HUES6 (cell line): ENCODE data around the gene APCDD1.
"Not testable (repeated sequence)": the region's sequence is repeated elsewhere in the genome, so short reads cannot be mapped to it uniquely, and the experiment has no call there.

Experiments used
- H3K27ac ChIP-seq: 2 replicates; pipeline ENCODE4 v1.7.0; 2013; ENCODE audit warnings: low read depth, mild to moderate bottlenecking, low read length, inconsistent platforms
- H3K27me3 ChIP-seq: 2 replicates; pipeline ENCODE4 v1.6.1; 2013; ENCODE audit warnings: low read length; ENCODE audit not compliant: control insufficient read depth, insufficient read depth
- H3K36me3 ChIP-seq: 2 replicates; pipeline ENCODE4 v1.6.1; 2013; ENCODE audit warnings: low read length; ENCODE audit not compliant: control insufficient read depth, insufficient read depth
- H3K4me1 ChIP-seq: 2 replicates; pipeline ENCODE4 v1.6.1; 2013; ENCODE audit warnings: low read length; ENCODE audit not compliant: control insufficient read depth, insufficient read depth
- H3K4me3 ChIP-seq: 2 replicates; pipeline ENCODE4 v1.5.1; 2013; ENCODE audit warnings: low read depth, low read length
- H3K9ac ChIP-seq: one replicate; pipeline ENCODE4 v1.6.1; 2013; ENCODE audit warnings: mild to moderate bottlenecking, low read length
- H3K9me3 ChIP-seq: 2 replicates; pipeline ENCODE4 v1.6.1; 2013; ENCODE audit warnings: low read depth, low read length; ENCODE audit not compliant: control insufficient read depth, insufficient read depth

APCDD1 gene

DNA sequence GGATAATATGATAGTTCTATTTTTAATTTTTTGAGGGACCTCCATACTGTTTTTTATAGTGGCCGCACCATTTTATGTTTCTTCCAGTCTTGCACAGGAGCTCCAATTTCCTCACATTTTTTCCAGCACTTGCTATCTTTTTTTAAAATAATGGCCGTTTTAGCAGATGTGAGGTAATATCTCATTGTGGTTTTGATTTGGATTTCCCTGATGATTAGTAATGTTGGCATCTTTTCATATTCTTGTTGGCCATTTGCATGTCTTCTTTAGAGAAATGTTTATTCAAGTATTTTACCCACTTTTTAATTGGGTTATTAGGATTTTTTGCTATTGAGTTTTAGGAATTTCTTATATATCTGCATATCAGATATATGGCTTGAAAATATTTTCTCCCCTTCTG lies 41.5 kb downstream of the APCDD1 start:
- Histone ChIP-seq H3K9ac (no peak overlapping the region), H3K4me3 (no peak overlapping the region), H3K4me1 (no peaks in the 10 kb centered on the region), H3K36me3 (no peaks in the 10 kb centered on the region), H3K27ac (no peak overlapping the region), H3K9me3 (no peaks in the 10 kb centered on the region), H3K27me3 (no peaks in the 10 kb centered on the region)

DNA sequence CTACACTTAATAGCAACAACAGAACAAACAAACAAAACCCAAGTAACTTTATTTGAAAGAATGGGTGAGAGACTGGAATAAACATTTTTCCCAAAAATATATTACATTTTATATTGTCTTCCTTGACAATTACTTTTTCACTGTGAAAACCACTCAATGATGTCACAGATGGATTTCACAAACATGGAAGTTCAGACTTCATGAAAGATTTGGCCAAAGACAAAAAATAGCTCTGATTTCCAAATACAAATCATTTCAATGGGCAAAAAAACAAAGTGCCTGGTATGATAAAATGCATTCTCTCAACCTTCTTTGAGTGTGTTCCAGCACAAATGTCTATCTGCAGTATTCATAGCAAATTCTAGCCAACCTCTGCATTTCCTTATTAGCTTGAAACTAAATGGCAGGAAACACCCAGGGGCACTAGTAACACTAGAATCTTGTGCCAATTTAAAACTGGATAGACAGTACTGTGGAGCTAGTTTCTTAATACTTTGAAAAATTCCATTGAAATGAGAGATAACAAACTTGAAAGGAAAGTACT lies 42.8 kb downstream of the APCDD1 start:
- no peak overlapping the region for H3K27ac ChIP-seq
- H3K4me1 ChIP-seq = no peaks in the 10 kb centered on the region
- H3K9ac ChIP-seq = no peak overlapping the region
- no peak overlapping the region for H3K4me3 ChIP-seq
- 0 out of 2 replicates have a peak, but pooled peaks cover 2% of the 10 kb centered on the region for H3K9me3 ChIP-seq
- H3K36me3 ChIP-seq = no peaks in the 10 kb centered on the region
- H3K27me3 ChIP-seq = no peaks in the 10 kb centered on the region

DNA sequence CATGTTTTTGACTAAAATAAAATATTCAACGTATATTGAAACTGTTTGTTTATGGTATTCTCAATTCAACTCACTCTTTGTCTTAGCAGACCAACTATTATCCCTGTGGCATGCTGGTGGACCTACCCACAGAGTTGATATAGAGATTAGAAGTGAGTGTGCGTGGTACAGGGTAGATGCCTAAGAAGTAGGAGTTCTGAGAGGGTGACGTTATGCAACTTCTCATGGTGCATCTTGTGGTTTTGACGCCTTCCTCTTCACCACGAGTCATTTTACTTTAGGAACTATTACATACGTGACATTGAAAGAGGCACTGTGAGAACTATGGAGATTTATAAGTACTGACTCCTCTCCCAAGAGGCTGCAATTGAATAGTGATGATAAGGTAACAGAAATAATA lies 44.8 kb downstream of the APCDD1 start:
- no peak overlapping the region for H3K4me3 ChIP-seq
- no peak overlapping the region for H3K9ac ChIP-seq
- no peaks in the 10 kb centered on the region for H3K27me3 ChIP-seq
- H3K36me3 ChIP-seq = no peaks in the 10 kb centered on the region
- no peak overlapping the region for H3K27ac ChIP-seq
- no peaks in the 10 kb centered on the region for H3K4me1 ChIP-seq
- 0 out of 2 replicates have a peak, but pooled peaks cover 4% of the 10 kb centered on the region for H3K9me3 ChIP-seq

DNA sequence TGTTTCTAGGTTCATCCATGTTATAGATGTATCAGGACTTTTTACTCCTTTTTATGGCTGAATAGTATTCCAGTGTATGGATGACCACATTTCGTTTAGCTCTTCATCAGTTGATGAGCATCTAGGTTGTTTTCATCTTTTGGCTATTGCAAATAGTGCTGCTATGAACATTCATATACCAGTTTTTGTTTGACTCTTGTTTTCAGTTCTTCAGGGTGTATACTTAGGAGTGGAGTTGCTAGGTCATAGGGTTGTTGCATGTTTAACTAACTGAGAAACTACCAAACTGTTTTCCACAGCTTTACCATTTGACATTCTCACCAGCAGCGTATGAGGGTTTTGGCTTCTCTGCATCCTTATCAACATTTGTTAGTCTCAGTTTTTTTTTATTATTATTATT lies 45.6 kb downstream of the APCDD1 start:
- H3K4me1 ChIP-seq = no peaks in the 10 kb centered on the region
- H3K9ac ChIP-seq = no peak overlapping the region
- H3K9me3 ChIP-seq = peaks cover 9% of the 10 kb centered on the region; the same call in 1 of the 2 replicates
- H3K27ac ChIP-seq = no peak overlapping the region
- no peak overlapping the region for H3K4me3 ChIP-seq
- H3K27me3 ChIP-seq = no peaks in the 10 kb centered on the region
- no peaks in the 10 kb centered on the region for H3K36me3 ChIP-seq

DNA sequence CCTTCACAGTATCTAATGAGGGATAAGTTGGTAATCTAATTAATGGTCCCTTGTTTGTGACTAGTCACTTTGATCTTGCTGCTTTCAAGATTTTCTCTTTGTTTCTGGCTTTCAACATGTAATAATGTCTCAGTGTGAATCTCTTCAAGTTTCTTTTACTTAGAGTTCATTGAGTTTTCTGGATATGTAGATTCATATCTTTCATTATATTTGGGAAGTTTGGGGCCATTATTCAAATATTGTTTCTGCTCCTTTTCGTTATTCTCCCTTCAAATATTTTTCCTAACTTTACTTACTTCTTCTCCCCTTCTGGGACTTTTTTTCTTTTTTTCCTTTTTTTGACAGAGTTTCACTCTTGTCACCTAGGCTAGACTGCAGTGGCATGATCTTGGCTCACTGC lies 50.3 kb downstream of the APCDD1 start:
- no peaks in the 10 kb centered on the region for H3K27me3 ChIP-seq
- no peak overlapping the region for H3K27ac ChIP-seq
- H3K9ac ChIP-seq = no peak overlapping the region
- no peak overlapping the region for H3K4me3 ChIP-seq
- H3K36me3 ChIP-seq = no peaks in the 10 kb centered on the region
- peaks cover 28% of the 10 kb centered on the region for H3K9me3 ChIP-seq
- H3K4me1 ChIP-seq = no peaks in the 10 kb centered on the region

DNA sequence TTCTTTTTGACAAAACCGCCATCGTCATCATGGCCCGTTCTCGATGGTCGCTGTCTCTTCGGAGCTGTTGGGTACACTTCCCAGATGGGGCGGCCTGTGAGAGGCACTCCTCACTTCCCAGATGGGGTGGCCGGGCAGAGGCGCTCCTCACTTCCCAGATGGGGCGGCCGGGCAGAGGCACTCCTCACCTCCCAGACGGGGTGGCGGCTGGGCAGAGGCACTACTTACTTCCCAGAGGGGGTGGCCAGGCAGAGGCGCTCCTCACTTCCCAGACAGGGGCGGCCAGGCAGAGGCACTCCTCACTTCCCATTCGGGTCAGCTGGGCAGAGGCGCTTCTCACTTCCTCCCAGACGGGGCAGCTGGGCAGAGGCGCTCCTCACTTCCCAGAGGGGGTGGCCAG lies 51.5 kb downstream of the APCDD1 start:
- not testable (repeated sequence) for H3K27me3 ChIP-seq, H3K27ac ChIP-seq, H3K4me3 ChIP-seq, H3K4me1 ChIP-seq, H3K36me3 ChIP-seq, H3K9ac ChIP-seq
- H3K9me3 ChIP-seq = peaks cover 28% of the 10 kb centered on the region

DNA sequence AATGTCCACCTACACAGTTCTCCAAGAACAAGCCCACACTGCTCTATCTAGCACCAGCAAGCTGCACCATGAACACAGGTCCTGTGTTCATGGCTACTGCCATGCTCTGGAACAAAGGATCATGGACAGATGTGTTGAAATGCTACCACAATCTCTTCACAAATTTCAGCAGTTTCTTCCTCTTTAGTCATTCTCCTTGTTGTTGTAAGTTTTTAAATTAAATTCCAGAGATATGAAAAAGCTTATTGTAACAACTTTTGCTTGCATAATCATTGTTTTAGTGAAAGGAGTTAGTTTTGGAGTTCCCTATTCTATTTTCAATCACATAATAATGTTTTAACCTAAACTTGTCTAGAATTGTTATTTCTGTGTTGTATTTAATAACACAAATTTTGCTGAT lies 54.2 kb downstream of the APCDD1 start:
- no peaks in the 10 kb centered on the region for H3K4me1 ChIP-seq
- no peaks in the 10 kb centered on the region for H3K36me3 ChIP-seq
- no peaks in the 10 kb centered on the region for H3K27me3 ChIP-seq
- H3K4me3 ChIP-seq = no peak overlapping the region
- H3K9ac ChIP-seq = no peak overlapping the region
- H3K27ac ChIP-seq = no peak overlapping the region
- peaks cover 25% of the 10 kb centered on the region for H3K9me3 ChIP-seq

DNA sequence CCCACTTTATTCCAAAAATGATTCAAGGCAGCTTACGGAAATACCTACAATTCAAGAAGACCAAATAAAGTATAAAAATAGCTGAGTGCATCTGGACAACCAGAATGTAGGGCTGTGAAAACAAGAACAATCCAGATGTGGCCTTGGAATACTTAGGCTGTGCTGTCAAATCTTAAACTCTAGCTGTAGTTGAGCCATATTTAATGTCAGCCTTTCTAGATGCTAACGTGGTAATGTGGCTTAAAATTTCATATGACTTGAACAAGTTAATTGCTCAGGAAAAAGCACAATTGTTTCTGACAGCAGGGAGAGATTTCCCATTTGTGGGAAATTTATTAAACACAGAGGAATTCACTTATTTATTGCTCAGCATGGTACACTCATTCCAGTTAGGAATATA lies 56.8 kb downstream of the APCDD1 start:
- Histone ChIP-seq H3K27me3 (no peaks in the 10 kb centered on the region), H3K4me3 (no peak overlapping the region), H3K27ac (no peak overlapping the region), H3K9ac (no peak overlapping the region), H3K36me3 (no peaks in the 10 kb centered on the region), H3K4me1 (no peaks in the 10 kb centered on the region), H3K9me3 (peaks cover 18% of the 10 kb centered on the region)

DNA sequence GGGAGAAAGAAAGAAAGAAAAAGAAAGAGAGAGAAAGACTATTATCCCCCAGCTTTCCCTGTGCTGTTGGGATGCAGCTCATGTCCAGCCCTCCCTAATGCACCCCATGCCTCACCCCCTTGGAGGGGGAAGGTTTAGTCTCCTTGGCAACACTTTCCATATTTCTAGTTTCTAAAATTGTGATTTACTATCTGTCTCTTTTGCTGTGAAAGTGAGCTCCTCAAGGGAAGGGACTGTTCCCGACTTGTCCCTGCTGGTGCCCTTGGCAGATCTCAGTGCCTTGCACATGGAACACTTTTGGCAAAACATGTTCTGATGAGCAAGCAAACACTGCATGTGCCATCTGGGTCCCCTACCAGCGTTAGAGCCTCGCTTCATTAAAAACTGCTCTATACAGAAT lies 59.6 kb downstream of the APCDD1 start:
- Histone ChIP-seq H3K9ac (no peak overlapping the region), H3K27me3 (no peaks in the 10 kb centered on the region), H3K9me3 (no peaks in the 10 kb centered on the region), H3K27ac (no peak overlapping the region), H3K36me3 (no peaks in the 10 kb centered on the region), H3K4me3 (no peak overlapping the region), H3K4me1 (no peaks in the 10 kb centered on the region)

DNA sequence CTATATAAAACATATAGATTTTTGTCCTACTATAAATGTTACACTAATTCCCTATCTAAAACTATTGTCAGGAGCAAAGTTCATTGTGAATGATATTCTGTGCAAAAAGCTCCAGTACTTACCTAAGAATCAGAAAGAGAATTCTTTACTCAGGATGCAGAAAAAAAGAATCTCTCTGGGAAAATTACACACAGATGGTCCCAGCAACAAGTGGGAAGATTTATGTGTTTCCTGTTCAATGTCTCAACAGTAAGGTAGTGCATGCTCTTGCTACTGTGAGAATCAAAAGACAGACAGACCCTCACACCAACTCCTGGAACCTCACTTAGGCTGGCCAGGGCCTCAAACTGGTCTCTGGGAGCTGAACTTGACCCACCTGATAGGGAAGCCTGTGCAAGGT lies 60.2 kb downstream of the APCDD1 start:
- Histone ChIP-seq H3K4me3 (no peak overlapping the region), H3K9ac (no peak overlapping the region), H3K27me3 (no peaks in the 10 kb centered on the region), H3K36me3 (no peaks in the 10 kb centered on the region), H3K4me1 (no peaks in the 10 kb centered on the region), H3K9me3 (no peaks in the 10 kb centered on the region), H3K27ac (no peak overlapping the region)

DNA sequence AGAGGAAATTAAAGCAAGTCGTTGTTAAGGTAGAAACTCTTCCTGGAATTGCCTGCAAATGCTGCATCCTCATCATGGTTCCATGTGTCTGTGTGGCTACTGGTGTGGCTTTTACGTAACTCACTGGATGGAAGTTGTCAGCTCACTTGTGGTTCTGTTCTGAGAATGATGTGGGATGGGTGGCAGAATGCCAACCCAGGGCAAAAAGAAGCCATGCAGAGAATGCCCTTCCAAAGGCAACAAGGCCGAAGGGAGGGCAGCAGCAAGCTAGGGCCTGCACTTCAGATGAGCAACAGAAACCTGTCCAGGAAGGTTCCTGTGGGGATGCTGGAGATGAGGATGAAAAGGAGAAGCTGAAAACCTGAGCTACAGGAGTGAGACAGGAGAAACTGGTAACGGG lies 61.0 kb downstream of the APCDD1 start:
- Histone ChIP-seq H3K4me3 (no peak overlapping the region), H3K4me1 (no peaks in the 10 kb centered on the region), H3K9me3 (no peaks in the 10 kb centered on the region), H3K9ac (no peak overlapping the region), H3K36me3 (no peaks in the 10 kb centered on the region), H3K27me3 (no peaks in the 10 kb centered on the region), H3K27ac (no peak overlapping the region)

DNA sequence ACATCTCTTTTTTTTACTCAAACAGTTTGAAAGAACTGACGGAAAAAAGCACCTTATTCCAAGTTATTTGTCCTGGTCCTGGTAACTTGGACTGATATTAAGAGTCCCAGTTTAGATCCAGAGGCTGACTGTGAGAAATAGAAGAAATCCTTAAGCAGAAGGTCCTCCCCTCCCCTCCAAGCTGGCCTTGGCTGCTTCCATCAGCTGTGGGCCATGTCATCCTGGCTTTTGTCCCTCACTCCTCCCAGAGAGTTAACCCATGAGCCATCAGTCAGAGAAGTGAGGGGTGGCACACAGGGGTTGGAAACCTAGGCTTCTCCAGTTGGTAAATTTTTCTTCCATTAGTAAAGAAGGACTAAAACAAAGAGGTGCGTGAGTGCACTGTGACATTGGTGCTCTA lies 61.6 kb downstream of the APCDD1 start:
- H3K27me3 ChIP-seq = no peaks in the 10 kb centered on the region
- no peak overlapping the region for H3K27ac ChIP-seq
- no peaks in the 10 kb centered on the region for H3K36me3 ChIP-seq
- no peaks in the 10 kb centered on the region for H3K9me3 ChIP-seq
- no peak overlapping the region for H3K9ac ChIP-seq
- no peak overlapping the region for H3K4me3 ChIP-seq
- H3K4me1 ChIP-seq = no peaks in the 10 kb centered on the region
